Measurements from ENCODE around the gene IL12RB1.
"Not testable (repeated sequence)": the region's sequence is repeated elsewhere in the genome, so short reads cannot be mapped to it uniquely, and the experiment has no call there.

The IL12RB1 gene

DNA sequence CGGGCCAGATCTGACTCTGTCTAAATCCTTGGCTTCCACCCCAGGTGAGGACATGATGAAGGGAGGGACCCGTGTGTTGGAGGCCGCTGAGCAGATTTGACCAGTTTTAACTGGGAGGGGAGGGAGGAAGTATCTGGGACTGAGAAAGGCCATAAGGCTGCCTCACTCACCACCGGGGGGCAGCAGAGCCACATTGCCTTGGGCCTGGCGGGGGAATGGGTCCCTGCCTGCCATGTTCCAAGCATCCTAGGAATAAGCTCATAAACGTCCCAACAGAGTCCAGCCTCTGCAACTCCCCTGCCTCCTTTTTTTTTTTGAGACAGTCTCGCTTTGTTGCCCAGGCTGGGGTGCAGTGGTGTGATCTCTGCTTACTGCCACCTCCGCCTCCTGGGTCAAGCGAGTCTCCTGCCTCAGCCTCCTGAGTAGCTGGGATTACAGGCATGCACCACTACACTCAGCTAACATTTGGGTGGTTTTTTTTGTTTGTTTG is 26.3 kb upstream of the IL12RB1 start:
- DNase-seq (ENCODE audit: low read depth in 3 of 3): peak in 2 of 3 donors; percentile 66 to 84

DNA sequence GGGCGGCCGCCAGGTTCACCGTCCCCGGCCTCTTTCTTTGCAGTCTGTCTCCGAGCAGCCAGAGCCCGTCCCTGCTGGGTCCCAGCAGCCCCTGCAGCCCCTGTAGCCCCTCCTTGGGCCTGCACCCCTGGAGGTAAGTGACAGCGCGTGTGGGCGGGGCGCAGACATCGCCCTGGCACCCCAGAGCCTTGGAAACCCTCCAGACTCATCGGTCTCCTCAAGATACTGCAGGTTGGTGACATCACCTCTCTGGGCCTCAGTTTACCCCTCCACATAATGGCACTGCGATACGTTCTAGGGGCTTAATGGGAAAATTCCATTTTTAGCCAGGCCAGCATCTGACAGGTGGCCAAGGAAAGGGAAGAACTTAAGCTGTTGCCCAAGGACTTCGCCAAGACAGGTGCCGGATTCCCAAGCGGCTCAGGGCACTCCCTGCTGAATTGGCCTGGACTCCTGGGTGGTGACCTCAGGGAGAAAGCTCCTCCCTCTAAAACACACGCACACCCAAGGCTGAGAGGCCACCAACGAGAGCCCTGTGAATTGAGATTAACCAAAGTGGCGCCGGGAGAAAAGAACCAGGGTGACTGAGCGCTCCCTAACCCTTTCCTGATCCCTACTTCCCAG is 24.0 kb upstream of the IL12RB1 start:
- no peak for DNase-seq (ENCODE audit: low read depth in 3 of 3)

- DNase-seq (ENCODE audit: low read depth in 3 of 3): no peak
Measured at GRCh38 chr19:18109733-18110608, 23.2 kb upstream of the IL12RB1 start.

DNA sequence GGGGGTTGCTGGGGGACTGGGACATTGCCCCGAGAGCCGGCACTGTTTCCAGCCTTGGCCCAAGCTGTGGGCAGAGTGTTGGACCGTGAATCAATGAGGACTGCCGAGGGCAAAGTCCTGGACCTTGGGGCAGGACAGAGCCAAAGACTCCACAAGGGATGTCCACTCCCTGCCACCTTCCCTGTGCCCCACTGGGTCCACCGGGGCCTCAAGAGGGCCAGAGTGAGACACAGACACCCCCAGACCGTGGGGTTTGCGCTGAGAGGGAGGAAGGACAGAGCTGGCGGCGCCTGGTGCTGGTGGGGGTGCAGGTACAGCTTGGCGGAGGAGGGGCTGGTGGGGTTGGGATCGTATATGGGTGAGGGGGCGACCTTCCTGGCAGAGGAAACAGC is 22.6 kb upstream of the IL12RB1 start:
- DNase-seq (ENCODE audit: low read depth in 3 of 3): no peak

GRCh38 chr19:18108897-18109296 is 22.2 kb upstream of the IL12RB1 start:
- DNase-seq (ENCODE audit: low read depth in 3 of 3): no peak

GRCh38 chr19:18107235-18107634 is 20.5 kb upstream of the IL12RB1 start:
- DNase-seq (ENCODE audit: low read depth in 3 of 3): no peak

GRCh38 chr19:18105259-18105658 is 18.5 kb upstream of the IL12RB1 start:
- not testable (repeated sequence) for DNase-seq (ENCODE audit: low read depth in 3 of 3)

DNA sequence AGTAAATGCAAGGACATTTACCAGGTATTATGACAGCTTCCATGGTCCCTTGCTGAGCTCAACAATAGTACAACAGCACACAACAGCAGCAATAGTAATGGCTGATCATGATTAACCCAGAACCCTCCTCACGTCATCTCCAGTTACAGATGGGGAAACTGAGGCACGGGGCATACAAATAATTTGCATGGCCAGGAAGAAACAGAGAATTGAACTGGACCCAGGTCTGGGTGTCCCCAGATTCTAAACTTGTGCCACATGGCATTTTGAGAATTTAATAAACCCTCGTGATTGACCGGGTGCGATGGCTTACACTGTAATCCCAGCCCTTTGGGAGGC is 18.0 kb upstream of the IL12RB1 start:
- DNase-seq (ENCODE audit: low read depth in 3 of 3): no peak

DNA sequence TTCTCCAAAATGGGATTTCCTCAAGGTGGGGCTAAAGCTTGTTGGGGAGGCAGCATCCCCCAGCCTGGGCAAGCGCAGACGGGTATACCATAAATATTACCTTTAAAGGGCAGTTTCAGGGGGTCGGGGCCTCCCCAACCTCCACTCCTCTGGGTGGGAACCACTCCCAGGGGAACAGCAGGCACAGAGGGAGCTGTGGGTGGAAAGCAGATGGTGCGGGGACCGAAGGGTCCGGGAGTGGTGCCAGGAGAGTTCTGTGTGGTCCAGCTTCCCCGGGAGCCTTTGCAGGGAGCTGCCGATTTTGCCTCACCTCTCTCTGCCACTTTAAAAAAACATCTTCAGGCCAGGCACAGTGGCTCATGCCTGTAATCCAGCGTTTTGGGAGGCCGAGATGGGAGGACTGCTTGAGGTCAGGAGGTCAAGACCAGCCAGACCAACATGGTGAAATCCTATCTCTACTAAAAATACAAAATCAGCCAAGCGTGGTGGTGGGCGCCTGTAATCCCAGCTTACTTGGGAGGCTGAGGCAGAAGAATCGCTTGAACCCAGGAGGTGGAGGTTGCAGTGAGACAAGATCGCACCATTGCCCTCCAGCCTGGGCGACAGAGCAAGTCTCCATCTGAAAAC is 16.3 kb upstream of the IL12RB1 start:
- DNase-seq (ENCODE audit: low read depth in 3 of 3): no peak

- no peak for DNase-seq (ENCODE audit: low read depth in 3 of 3)
Measured at GRCh38 chr19:18101268-18101667, 14.5 kb upstream of the IL12RB1 start.

- DNase-seq (ENCODE audit: low read depth in 3 of 3): no peak
Measured at GRCh38 chr19:18100710-18101109, 14.0 kb upstream of the IL12RB1 start.

GRCh38 chr19:18099623-18099995 is 12.9 kb upstream of the IL12RB1 start:
- no peak for DNase-seq (ENCODE audit: low read depth in 3 of 3)

DNA sequence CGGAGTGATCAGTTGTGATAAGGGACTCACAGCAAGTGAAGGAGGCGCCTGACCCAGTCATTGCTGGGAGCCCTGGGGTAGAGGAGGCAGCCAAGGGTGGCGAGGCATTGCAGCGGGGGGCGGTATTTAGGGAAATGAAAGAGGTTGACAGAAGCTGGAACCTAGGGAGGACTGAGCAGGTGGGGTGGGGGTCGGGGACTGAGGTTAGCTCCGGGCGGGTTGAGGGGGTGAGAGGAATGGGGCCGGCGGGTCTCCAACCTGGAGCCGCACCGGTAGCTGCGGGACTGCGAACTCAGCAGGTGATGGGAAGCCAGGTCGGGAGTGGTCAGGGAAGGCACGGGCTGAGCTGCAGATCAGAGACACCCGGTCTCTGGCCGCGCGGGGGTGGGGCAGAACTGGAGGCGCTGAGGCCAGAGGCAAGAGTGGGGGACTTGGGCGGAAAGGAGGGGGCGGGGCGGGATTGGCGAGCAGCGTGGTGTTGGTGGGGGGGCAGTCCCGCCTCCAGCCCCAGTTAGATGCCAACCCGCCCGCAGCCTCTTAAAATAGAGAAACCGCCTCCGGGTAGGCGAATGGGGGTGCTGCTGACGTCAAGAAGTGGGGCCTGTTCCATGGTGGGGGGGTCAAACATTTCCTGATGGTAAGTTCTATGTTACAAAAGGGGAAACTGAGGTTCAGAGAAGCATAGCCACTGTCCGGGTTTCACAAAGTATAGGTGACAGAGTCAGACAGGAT is 12.3 kb upstream of the IL12RB1 start:
- DNase-seq (ENCODE audit: low read depth in 3 of 3): no peak

GRCh38 chr19:18097993-18098890 is 11.5 kb upstream of the IL12RB1 start:
- no peak for DNase-seq (ENCODE audit: low read depth in 3 of 3)

GRCh38 chr19:18097217-18097992 is 10.7 kb upstream of the IL12RB1 start, which contains the start of gene MAST3:
MAST3 (plus strand) TSS chr19:18097778; CDS start chr19:18097793, 15 bp downstream.
- peak; percentile 85 to 93 (median 89) for DNase-seq (ENCODE audit: low read depth in 3 of 3)

DNA sequence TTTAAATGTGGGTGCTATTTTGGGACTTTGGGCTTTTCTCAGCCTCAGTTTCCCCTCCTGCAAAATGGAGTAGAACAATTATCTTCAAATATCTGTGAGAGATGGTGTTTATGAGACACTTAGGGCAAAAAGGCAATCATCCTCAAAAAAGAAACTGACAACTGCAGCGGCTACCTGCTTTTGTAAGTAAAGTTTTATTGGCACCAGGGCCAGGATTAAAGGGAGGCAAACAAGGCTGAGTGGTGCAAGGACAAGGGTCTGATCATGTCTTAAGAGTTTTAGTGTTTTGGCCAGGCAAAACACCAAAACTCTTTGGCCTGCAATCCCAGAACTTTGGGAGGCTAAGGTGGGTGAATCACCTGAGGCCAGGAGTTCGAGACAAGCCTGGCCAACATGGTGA is 9.5 kb upstream of the IL12RB1 start:
- no peak for DNase-seq (ENCODE audit: low read depth in 3 of 3)

DNA sequence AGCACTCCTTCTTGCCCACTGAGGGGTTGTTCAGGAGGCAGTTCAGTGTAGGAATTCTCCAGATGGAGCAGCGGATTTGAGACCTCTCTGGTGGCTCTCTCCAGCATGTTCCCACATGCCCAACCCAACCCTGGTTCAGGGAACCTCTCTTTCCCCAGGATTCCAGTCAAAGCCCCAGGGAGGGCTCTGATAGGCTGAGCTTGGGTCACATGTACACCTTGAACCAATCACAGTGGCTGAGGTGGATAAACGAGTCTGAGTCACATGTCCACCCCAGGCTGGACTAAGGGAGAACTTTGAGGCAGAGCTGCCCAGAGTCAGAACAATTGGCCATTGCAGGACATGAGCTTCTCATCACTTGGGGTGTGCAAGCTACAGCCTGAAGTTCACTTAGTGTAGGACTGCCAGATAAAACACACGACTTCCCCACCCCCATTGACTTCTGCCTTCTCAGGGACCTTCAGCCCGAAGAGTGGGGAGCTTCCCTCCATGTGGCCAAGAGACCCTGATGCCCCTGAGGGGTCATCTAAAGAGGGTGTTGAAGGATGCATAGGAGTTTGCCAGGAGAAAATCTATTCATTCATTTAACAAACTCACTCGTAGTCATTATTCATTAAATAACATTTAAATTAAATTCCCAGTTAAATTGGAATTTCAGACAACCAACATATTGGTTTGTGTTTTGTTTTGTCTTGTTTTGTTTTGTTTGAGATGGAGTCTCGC is 6.9 kb upstream of the IL12RB1 start:
- DNase-seq (ENCODE audit: low read depth in 3 of 3): no peak

GRCh38 chr19:18091217-18091608 is 4.5 kb upstream of the IL12RB1 start:
- DNase-seq (ENCODE audit: low read depth in 3 of 3): peak; percentile 70 to 83 (median 76)

- no peak for DNase-seq (ENCODE audit: low read depth in 3 of 3)
Measured at GRCh38 chr19:18090545-18091216, 3.9 kb upstream of the IL12RB1 start.
